Kidney (tissue), 14 donors: ENCODE results near the gene ZFAND3. TPM values are rescaled to one million over a fixed set of nuclear protein-coding genes. Genes with fewer than 3 reads are reported as not detected.

Source experiments
- DNase-seq, 5 donors: peaks; one replicate each; pipeline ENCODE4 v3.0.0-alpha.2; 2013 to 2020
- FAIRE-seq: peaks from 2 replicates; lab custom pipeline; 2012; peaks lifted over from hg19 to GRCh38; lab: Jason Lieb, UNC
- H3K27ac ChIP-seq, 2 donors: one replicate each; pipeline ENCODE4 v1.7.0; 2013; ENCODE audit warnings: low read depth in 2 of 2, low read length in 2 of 2, inconsistent platforms in 1 of 2
- H3K27me3 ChIP-seq: one replicate; pipeline ENCODE4 v1.7.1; 2013; ENCODE audit warnings: low read length, inconsistent platforms; ENCODE audit not compliant: control insufficient read depth, insufficient read depth
- H3K36me3 ChIP-seq, 3 donors: one replicate each; pipeline versions ENCODE4 v1.7.0 to v1.7.1; 2013; ENCODE audit warnings: low read length in 3 of 3, control low read depth in 1 of 3, inconsistent platforms in 1 of 3; ENCODE audit not compliant: insufficient read depth in 3 of 3, control insufficient read depth in 2 of 3
- H3K4me1 ChIP-seq, 3 donors: one replicate each; pipeline versions ENCODE4 v1.7.0 to v1.7.1; 2013; ENCODE audit warnings: low read length in 3 of 3, inconsistent platforms in 1 of 3, low read depth in 1 of 3; ENCODE audit not compliant: control insufficient read depth in 2 of 3, insufficient read depth in 2 of 3
- H3K4me3 ChIP-seq, 3 donors: one replicate each; pipeline versions ENCODE4 v1.7.0 to v1.8.1; 2013; ENCODE audit warnings: low read length in 3 of 3, control low read depth in 1 of 3, inconsistent platforms in 1 of 3
- H3K9ac ChIP-seq, 3 donors: one replicate each; pipeline versions ENCODE4 v1.7.0 to v1.7.1; 2013; ENCODE audit warnings: low read length in 3 of 3, control low read depth in 1 of 3, inconsistent platforms in 1 of 3
- H3K9me3 ChIP-seq, 3 donors: one replicate each; pipeline versions ENCODE4 v1.7.0 to v1.7.1; 2013; ENCODE audit warnings: low read length in 3 of 3, control low read depth in 1 of 3, inconsistent platforms in 1 of 3; ENCODE audit not compliant: control insufficient read depth in 2 of 3, insufficient read depth in 1 of 3
- intact Hi-C: fragments of 100-400 bp; cut with DNase I; formaldehyde crosslinking; loops from one replicate; pipeline ENCODE4 v1.11.1; 2022
- polyA plus RNA-seq: library from polyadenylated mRNA; stranded (reverse); fragments of 350-450 nt; fragmentation: Illumina TruSeq; extraction: RNeasy Lipid Tissue Mini Kit (QIAGEN cat#74804); gene quantifications from one replicate; pipeline ENCODE4 v1.2.3, GENCODE V29; 2014; ENCODE audit warnings: low read depth, low replicate concordance; ENCODE audit not compliant: insufficient read depth
- total RNA-seq: library from RNA; stranded (reverse); fragmentation: NEBNext Ultra II Directional; extraction: Animal tissue kit (Norgen Biotek cat#: 25700); gene quantifications from one replicate; pipeline ENCODE4 v1.2.1, GENCODE V29; 2021
- TF ChIP-seq, protein P1 (sequence below): IDR thresholded peaks from 3 replicates; pipeline ENCODE4 v1.5.1; 2012; ENCODE audit warnings: mild to moderate bottlenecking, moderate library complexity, borderline replicate concordance; ENCODE audit not compliant: insufficient read depth; ENCODE audit errors: extremely low read depth
- donor health status: control.
- donor health status: control.
- donor health status: control.
- donor health status: control.
- donor health status: control.
- donor health status: DM: yes; HTN: yes; CAD: no.
- donor health status: Normal renal cell carcinoma (clear cell type).

ZFAND3 gene
- total and polyA plus RNA-seq, 2 donors from 2014 or later = 44.6 to 104 TPM

DNA sequence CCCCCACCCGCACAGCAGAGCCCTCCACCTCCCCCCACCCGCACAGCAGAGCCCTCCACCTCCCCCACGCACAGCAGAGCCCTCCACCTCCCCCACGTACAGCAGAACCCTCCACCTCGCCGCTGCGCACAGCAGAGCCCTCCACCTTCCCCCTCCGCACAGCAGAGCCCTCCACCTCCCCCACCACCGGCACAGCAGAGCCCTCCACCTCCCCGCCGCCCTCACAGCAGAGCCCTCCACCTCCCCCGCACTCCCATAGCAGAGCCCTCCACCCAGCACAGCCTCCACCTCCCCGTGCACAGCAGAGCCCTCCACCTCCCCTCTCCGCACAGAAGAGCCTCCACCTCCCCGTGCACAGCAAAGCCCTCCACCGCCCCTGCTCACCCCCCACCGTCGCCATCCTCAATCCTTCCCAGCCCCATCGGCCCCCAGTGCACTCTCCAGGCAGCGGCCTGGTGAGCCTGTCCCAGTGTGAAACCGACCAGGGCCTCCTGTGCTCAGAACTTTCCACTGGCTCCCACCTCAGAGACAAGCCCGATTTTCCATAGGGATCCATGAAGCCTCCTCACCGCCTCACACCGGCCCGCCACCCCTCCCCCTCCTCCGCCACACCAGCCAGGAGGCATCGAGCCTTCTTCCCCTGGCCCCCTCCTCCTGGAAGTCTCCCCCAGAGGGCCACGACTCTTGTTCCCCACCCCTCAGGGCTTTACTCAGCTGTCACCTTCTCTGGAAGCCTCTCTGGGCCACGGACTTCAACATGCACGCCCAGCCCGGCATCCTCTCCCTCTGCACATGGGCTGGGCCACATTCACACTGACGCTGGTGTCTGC lies 347.1 kb downstream of the ZFAND3 start:
- H3K9ac ChIP-seq = no peak overlapping the region
- DNase-seq (no peak), FAIRE-seq (no peak)
- H3K27ac ChIP-seq = no peak overlapping the region
- H3K27me3 ChIP-seq = no peaks in the 10 kb centered on the region
- no peaks in the 10 kb centered on the region for H3K36me3 ChIP-seq
- TF ChIP-seq, protein P1, sequence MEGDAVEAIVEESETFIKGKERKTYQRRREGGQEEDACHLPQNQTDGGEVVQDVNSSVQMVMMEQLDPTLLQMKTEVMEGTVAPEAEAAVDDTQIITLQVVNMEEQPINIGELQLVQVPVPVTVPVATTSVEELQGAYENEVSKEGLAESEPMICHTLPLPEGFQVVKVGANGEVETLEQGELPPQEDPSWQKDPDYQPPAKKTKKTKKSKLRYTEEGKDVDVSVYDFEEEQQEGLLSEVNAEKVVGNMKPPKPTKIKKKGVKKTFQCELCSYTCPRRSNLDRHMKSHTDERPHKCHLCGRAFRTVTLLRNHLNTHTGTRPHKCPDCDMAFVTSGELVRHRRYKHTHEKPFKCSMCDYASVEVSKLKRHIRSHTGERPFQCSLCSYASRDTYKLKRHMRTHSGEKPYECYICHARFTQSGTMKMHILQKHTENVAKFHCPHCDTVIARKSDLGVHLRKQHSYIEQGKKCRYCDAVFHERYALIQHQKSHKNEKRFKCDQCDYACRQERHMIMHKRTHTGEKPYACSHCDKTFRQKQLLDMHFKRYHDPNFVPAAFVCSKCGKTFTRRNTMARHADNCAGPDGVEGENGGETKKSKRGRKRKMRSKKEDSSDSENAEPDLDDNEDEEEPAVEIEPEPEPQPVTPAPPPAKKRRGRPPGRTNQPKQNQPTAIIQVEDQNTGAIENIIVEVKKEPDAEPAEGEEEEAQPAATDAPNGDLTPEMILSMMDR = no peak
- H3K9me3 ChIP-seq = no peaks in the 10 kb centered on the region
- H3K4me1 ChIP-seq = peaks cover 0 to 18% (median 3%) of the 10 kb centered on the region in 3 donors
- H3K4me3 ChIP-seq = no peak overlapping the region
- intact Hi-C loops = no loop called here

DNA sequence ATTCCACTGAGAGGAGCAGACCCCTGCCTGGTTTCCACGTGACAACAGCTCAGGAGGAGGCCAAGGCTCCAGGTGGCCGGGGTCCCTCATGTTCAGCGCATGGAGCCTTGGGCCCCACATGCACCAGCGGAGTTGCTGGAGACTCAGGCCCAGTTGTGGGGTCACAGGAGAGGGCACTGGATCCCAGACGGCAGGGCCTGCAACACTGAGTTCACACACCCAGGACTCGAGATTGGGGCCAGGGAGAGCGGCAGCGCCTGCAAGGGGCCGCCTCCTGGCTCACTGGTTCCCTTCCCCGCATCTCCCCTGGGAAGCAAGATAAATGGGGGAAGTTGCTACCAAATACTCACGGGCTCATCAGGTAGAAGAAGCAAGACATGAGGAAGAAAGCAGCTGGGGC lies 348.1 kb downstream of the ZFAND3 start:
- FAIRE-seq (no peak), DNase-seq (no peak)
- no peaks in the 10 kb centered on the region for H3K9me3 ChIP-seq
- intact Hi-C loops = no loop called here
- H3K4me1 ChIP-seq = peaks cover 0 to 18% (median 3%) of the 10 kb centered on the region in 3 donors
- H3K9ac ChIP-seq = no peak overlapping the region
- H3K27me3 ChIP-seq = no peaks in the 10 kb centered on the region
- no peaks in the 10 kb centered on the region for H3K36me3 ChIP-seq
- H3K27ac ChIP-seq = no peak overlapping the region
- H3K4me3 ChIP-seq = no peak overlapping the region
- TF ChIP-seq, protein P1 = no peak

DNA sequence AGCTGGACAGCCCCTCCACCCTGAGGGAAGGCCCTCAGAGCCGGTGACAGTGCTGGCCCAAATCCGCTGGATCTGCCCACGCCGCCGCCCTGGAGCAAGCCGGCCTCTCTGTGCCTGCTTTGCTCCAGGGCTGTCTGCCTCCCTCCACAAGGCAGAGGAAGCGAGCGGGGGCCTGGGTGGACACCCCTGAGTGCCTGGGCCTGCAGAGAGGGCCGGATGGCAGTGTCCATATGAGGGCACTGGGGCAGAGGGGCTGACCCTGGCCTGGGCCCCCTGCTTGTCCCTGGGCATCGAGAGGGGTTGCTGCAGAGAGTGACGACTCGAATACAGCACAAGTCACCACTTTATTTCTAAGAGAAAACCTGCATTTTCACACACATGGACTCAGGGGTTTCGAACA lies 348.6 kb downstream of the ZFAND3 start:
- Histone ChIP-seq H3K9me3 (no peaks in the 10 kb centered on the region), H3K4me3 (no peak overlapping the region), H3K27me3 (no peaks in the 10 kb centered on the region), H3K9ac (no peak overlapping the region), H3K4me1 (peaks cover 0 to 18% (median 3%) of the 10 kb centered on the region in 3 donors), H3K36me3 (no peaks in the 10 kb centered on the region), H3K27ac (no peak overlapping the region)
- TF ChIP-seq, protein P1 = no peak
- no peak for DNase-seq
- intact Hi-C loops = no loop called here
- no peak for FAIRE-seq
